ENCODE data around the gene SH3RF3.

Gene SH3RF3

GRCh38 chr2:109185338-109185737, 56.3 kb downstream of the SH3RF3 start:
- no peak for DNase-seq (ENCODE audit: low read depth)
- H3K4me3 ChIP-seq (ENCODE audit: low read depth, low read length): no peak overlapping the region

DNA sequence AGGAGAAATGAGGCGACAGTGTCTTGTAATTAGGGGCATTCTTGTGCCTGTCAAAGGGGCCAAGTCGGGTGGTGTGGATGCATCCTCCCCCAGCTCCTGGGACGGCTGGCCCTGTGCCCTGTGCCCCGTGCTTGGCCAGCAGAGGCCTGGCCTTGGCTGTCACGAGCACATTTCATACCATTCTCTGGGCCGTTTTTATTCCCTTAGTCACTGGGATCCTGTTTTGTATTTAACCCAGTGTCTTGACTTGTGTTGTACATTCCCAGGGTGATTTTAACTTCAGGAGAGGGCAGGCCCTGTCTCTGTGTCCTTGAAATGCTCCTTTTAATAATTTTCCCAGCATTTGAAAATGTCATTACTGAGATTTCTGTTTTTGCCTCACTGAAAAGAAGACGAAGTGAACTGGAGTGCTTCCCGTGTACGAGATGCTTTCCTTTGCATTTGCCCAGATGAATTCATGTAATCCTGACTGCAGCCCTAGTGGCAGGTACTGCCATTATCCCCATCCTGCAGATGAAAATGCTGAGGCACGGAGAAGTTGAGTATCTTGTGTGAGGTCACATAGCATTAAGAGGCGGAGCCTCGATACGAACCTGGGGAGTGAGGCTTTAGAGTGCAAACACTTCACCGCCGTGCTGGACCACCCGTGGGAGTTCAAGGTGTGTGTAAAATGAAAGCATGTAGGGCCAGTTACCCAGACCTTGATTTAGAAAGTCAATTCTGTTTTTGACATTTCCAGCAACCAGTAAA, 57.0 kb downstream of the SH3RF3 start:
- no peak for TF ChIP-seq CTCF (IDR thresholded peaks at IDR 0.05; ENCODE audit: control insufficient read depth, extremely low read depth, insufficient read depth)
- DNase-seq (ENCODE audit: low read depth): no peak
- H3K4me3 ChIP-seq (ENCODE audit: low read depth, low read length): no peak overlapping the region

More at GRCh38 chr2:109185338-109185737, 56.3 kb downstream of the SH3RF3 start:
- no peak for TF ChIP-seq CTCF (IDR thresholded peaks at IDR 0.05; ENCODE audit: control insufficient read depth, extremely low read depth, insufficient read depth)

DNA sequence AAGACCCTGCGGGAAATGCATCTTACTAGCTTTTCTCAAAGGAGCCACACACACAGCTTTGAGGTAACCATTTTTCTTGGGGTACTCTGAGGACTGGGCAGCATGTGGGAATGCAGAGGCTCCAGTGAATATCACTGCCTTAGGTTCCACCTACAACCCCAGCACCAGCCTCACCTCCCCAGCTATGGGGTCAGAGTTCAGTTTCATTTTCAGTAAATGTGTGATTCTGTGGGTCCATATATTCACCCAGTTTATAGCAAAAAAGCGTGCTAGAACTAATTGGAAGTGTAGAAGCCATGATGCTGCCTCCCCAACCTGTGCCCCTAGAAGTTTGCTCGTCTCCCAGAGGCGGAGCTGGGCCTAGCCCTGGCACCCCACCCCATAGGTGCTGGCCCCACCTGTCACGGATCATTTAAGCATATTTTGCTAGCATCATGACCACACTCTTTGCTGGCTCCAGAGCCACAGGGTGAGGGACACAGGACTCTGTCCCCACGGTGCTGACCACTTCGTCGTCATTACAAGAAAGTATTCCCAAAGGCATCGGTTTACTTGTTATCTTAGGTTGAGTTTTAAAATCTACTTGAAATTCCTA, 57.7 kb downstream of the SH3RF3 start:
- DNase-seq (ENCODE audit: low read depth): no peak
- TF ChIP-seq CTCF (IDR thresholded peaks at IDR 0.05; ENCODE audit: control insufficient read depth, extremely low read depth, insufficient read depth): no peak
- no peak overlapping the region for H3K4me3 ChIP-seq (ENCODE audit: low read depth, low read length)

DNA sequence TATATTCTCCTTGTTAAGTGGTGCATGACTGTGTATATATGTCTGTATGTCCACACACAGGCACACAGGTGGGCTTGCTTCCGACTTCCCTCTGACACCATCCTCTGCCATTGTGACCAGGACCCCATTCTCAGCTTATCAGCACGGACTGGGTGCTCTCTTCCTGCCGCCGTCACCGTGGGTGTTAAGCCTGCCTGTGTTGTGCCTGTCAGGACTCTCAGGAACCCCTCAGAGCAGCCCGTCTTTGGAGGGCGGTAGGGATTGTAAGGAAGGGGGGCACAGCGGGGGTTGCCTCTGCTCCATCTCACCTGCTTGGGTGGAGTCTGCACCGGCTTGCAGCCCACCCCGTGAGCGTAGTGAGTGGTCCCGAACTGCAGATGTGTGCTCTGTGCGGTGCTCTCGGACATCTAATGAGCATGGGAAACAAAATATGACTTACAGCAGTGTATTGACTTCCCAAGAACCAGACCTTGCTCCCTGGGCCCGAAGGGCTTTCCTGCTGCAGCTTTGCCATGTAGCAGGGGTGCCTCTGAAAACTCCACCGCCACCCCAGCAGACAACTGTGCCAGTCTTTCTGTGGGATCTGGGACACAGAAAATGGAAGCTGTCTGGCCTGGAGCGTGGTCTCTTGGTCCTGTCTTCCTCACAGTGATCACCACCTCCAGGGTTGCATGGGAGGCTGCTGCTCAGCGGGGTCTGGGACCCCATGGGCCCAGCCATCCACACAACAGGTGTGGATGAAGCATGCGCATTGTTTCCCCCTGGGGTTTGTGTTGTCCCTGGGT, 58.9 kb downstream of the SH3RF3 start:
- TF ChIP-seq CTCF (IDR thresholded peaks at IDR 0.05; ENCODE audit: control insufficient read depth, extremely low read depth, insufficient read depth): no peak
- DNase-seq (ENCODE audit: low read depth): no peak
- H3K4me3 ChIP-seq (ENCODE audit: low read depth, low read length): no peak overlapping the region

DNA sequence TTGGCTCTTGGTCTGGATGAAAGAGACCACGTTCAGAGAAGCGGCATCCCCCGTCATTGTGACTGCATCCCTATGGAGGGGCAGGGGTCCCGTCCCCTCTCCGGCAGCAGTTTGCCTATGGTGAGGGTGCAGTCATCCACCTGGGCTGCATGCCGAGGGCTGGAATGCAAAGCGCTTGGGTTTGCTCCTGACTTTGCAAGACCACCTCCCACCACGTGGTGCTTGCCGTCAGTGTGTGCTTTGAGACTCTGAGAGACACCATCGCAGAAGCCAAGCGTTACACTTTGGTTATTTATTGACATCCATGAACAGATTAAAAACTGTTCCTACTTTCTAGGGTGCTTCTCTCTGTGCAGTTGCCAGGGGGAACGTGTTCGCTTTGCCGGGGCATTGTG, 59.5 kb downstream of the SH3RF3 start:
- DNase-seq (ENCODE audit: low read depth): no peak
- no peak for TF ChIP-seq CTCF (IDR thresholded peaks at IDR 0.05; ENCODE audit: control insufficient read depth, extremely low read depth, insufficient read depth)
- H3K4me3 ChIP-seq (ENCODE audit: low read depth, low read length): no peak overlapping the region

GRCh38 chr2:109188898-109189297, 59.9 kb downstream of the SH3RF3 start:
- TF ChIP-seq CTCF (IDR thresholded peaks at IDR 0.05; ENCODE audit: control insufficient read depth, extremely low read depth, insufficient read depth): no peak
- no peak overlapping the region for H3K4me3 ChIP-seq (ENCODE audit: low read depth, low read length)

More at GRCh38 chr2:109188898-109189297, 59.9 kb downstream of the SH3RF3 start:
- DNase-seq (ENCODE audit: low read depth): no peak
